ENCODE results near the gene DPEP1. TPM values are rescaled to one million over a fixed set of nuclear protein-coding genes. Genes with fewer than 3 reads are reported as not detected.
A peak's percentile ranks its signal among the peaks of the same experiment; 100 is the strongest.

The DPEP1 gene
- total RNA-seq, 2 experiments from 2014 or later = not detected

GRCh38 chr16:89565506-89566372 lies 47.7 kb upstream of the DPEP1 start:
- POLR2A ChIA-PET = interaction anchor here (0.9 to 1.2 kb wide), 2 partner anchors 76 to 318 kb away, joined by 3 read pairs; no protein-coding TSS in a partner anchor
- H3K4me1 Mint-ChIP-seq (ENCODE audit: low read depth) = peaks cover 52% of the 10 kb centered on the region
- H3K4me1 ChIP-seq (ENCODE audit: insufficient read depth, low read length) = peaks cover 54% of the 10 kb centered on the region

GRCh38 chr16:89567656-89568594 lies 45.5 kb upstream of the DPEP1 start:
- Mint-ChIP-seq H3K27ac (no peak overlapping the region), H3K36me3 (ENCODE audit: low read depth) (peaks cover 32% of the 10 kb centered on the region), H3K9me3 (no peaks in the 10 kb centered on the region), H3K27me3 (peaks cover 5% of the 10 kb centered on the region), H3K4me1 (ENCODE audit: low read depth) (peaks cover 51% of the 10 kb centered on the region), H3K4me3 (no peak overlapping the region)
- CTCF ChIA-PET = no interaction called here
- Histone ChIP-seq H3K27me3 (ENCODE audit: control insufficient read depth in 1 of 2, insufficient read depth in 2 of 2, low read length in 2 of 2) (peaks cover 0 to under 1% of the 10 kb centered on the region in 2 experiments), H3K4me3 (ENCODE audit: low read length) (no peak overlapping the region), H3K9me3 (ENCODE audit: control insufficient read depth in 1 of 2, insufficient read depth in 1 of 2, low read length in 2 of 2) (peaks cover 0 to 2% of the 10 kb centered on the region in 2 experiments), H3K27ac (ENCODE audit: low read depth in 1 of 2, low read length in 2 of 2) (no peak overlapping the region), H3K36me3 (ENCODE audit: insufficient read depth, low read length) (peaks cover 22% of the 10 kb centered on the region), H3K4me1 (ENCODE audit: insufficient read depth, low read length) (peaks cover 46% of the 10 kb centered on the region)
- POLR2A ChIA-PET = no interaction called here
- intact Hi-C loops (cut with DNase I, micrococcal nuclease) = no loop called here
- DNase-seq = peak in 1 of 14 experiments; percentile 17
- no peak for TF ChIP-seq CTCF (IDR thresholded peaks at IDR 0.05)
- no peak for ATAC-seq (ENCODE audit: poor library complexity)

More at GRCh38 chr16:89565506-89566372, 47.7 kb upstream of the DPEP1 start:
- ATAC-seq (ENCODE audit: poor library complexity) (peak; percentile 57), DNase-seq (peak in 9 of 14 experiments; percentile 24 to 70 (median 45))
- H3K36me3 Mint-ChIP-seq (ENCODE audit: low read depth) = peaks cover 51% of the 10 kb centered on the region
- intact Hi-C loops (cut with DNase I, micrococcal nuclease) = no loop called here
- H3K27ac ChIP-seq (ENCODE audit: low read depth in 1 of 2, low read length in 2 of 2) = no peak overlapping the region
- no peaks in the 10 kb centered on the region for H3K27me3 Mint-ChIP-seq
- H3K9me3 ChIP-seq (ENCODE audit: control insufficient read depth in 1 of 2, insufficient read depth in 1 of 2, low read length in 2 of 2) = peaks cover 0 to 5% of the 10 kb centered on the region in 2 experiments
- TF ChIP-seq CTCF (IDR thresholded peaks at IDR 0.05) = peak; percentile 25
- H3K36me3 ChIP-seq (ENCODE audit: insufficient read depth, low read length) = peaks cover 39% of the 10 kb centered on the region
- H3K27ac Mint-ChIP-seq = peak overlapping the region; percentile 82
- H3K27me3 ChIP-seq (ENCODE audit: control insufficient read depth in 1 of 2, insufficient read depth in 2 of 2, low read length in 2 of 2) = peaks cover 0 to 3% of the 10 kb centered on the region in 2 experiments
- H3K4me3 ChIP-seq (ENCODE audit: low read length) = peak overlapping the region; percentile 36
- H3K4me3 Mint-ChIP-seq = peak overlapping the region; percentile 79
- H3K9me3 Mint-ChIP-seq = no peaks in the 10 kb centered on the region
- CTCF ChIA-PET = no interaction called here

Measured in CD4-positive, alpha-beta T cell (primary cell).